ENCODE measurements around the gene JMJD6. TPM values are rescaled to one million over a fixed set of nuclear protein-coding genes. Genes with fewer than 3 reads are reported as not detected.
"Not testable (repeated sequence)": the region's sequence is repeated elsewhere in the genome, so short reads cannot be mapped to it uniquely, and the experiment has no call there.

Gene JMJD6
- total RNA-seq, 4 donors from 2014 or later: 39.0 to 53.8 (median 47.2) TPM

DNA sequence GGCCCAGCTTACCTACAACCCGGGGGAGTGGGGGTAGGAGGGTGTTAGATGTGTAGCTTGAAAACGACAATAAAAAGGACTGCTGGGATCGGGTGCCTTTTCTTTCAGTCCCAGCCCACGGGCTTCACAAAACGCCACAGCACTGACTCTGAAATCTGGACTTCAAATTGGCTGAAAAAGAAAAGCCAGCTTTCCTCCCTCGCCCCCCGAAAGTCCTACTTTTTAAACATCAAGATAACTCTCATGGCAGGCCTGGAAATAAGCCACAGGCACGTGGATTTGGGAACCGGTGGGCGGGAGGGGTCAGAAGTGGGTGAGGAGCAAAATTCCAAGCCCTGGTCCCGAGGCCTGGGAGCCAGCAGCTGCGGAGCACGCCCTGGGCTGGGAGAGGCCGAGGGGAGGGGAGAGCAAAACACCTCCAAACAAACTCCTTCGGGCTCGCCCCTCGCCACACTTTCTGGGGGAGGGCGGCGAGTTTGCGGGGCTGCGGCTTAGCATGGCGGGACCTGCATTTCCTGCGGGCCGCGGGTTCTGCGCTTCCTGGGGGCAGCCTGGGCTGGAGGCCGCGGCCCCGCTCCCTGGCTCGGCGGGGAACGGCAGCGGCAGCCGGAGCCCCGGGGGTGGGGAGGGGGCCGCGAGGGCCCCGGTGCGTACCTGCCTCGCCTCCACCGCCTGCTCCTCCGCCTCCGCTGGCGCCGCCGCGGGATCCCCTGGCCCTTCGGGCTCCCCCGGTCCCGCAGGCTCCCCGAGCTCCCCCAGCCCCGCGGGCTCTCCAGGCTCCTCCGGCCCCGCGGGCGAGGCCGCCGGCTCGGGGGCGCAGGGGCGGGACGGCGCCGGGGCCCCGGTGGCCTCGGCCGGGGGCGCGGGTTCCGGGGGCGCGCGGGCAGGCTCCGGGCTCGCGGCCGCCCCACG, 16.2 kb downstream of the JMJD6 start:
- H3K9me3 ChIP-seq, H3K27me3 ChIP-seq, ATAC-seq: not testable (repeated sequence)
- Histone ChIP-seq H3K36me3 (peaks cover 0 to 24% of the 10 kb centered on the region in 2 donors), H3K27ac (peak overlapping the region; percentile 95 to 98 (median 96)), H3K4me3 (peak overlapping the region; percentile 73), H3K4me1 (peaks cover 6 to 82% (median 37%) of the 10 kb centered on the region in 3 donors)
- TF ChIP-seq POLR2AphosphoS5 (IDR thresholded peaks at IDR 0.05): peak; percentile 29
- peak in 1 of 2 donors; percentile 10 for TF ChIP-seq POLR2A (IDR thresholded peaks at IDR 0.05)
- WGBS, 2 donors (ENCODE audit: low coverage in 1 of 2): 4% methylated on average over 5 of the region's 79 CpGs; no CpG with 5 or more reads in 1 of the 2 donors

DNA sequence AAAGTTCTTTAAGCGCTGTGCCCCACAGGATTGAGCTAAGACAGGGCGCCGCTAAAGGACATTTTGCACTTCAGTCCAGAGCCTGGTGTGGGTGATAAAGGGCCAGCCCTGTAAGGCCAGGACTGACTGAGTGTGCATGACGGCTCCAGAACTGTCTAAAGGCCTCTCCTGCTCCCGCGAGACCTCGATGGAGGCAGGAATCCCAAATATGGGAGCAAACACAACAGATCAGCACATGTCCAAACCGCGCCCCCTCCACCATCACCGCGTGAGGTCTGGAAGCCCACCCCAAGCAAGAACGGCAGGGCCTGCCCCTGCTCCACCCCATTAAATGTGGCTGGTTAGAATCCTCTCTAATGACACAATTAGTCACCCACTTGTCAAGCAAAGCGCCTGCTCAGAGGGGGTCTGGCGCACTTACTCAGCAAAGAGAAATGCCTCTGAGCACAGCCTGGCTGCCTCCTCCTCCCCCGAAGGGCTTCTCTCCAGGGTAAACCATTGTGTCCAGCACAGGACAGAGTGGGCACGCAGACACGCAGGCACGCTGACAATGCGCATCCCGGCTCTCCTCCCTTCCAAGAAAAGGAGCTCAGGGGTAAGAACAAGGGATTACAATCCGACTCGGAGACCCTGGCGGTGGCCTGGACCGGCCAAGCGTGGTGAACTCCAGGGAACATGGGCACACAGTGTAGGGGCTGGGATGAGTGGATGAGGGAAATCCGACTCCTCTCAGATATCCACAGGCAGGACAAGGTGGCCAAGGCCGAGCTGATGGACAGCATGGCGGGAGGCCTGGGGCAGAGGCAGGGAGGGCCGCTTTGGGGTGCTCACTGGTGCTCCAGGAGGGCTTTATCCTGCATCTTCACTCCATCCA, 17.1 kb downstream of the JMJD6 start:
- WGBS, 2 donors (ENCODE audit: low coverage in 1 of 2): 8 to 40% methylated on average over 3 to 9 of the region's 29 CpGs
- Histone ChIP-seq H3K36me3 (peaks cover 0 to 19% of the 10 kb centered on the region in 2 donors), H3K4me3 (peak overlapping the region; percentile 73), H3K9me3 (no peaks in the 10 kb centered on the region), H3K4me1 (peaks cover 6 to 82% (median 29%) of the 10 kb centered on the region in 3 donors), H3K27me3 (no peaks in the 10 kb centered on the region), H3K27ac (peak overlapping the region; percentile 95 to 98 (median 96))
- peak; percentile 87 for ATAC-seq
- TF ChIP-seq POLR2AphosphoS5 (IDR thresholded peaks at IDR 0.05) (peak; percentile 94), POLR2A (IDR thresholded peaks at IDR 0.05) (peak; percentile 64 to 85), EP300 (IDR thresholded peaks at IDR 0.05) (no peak)
- TF ChIP-seq, protein P1, sequence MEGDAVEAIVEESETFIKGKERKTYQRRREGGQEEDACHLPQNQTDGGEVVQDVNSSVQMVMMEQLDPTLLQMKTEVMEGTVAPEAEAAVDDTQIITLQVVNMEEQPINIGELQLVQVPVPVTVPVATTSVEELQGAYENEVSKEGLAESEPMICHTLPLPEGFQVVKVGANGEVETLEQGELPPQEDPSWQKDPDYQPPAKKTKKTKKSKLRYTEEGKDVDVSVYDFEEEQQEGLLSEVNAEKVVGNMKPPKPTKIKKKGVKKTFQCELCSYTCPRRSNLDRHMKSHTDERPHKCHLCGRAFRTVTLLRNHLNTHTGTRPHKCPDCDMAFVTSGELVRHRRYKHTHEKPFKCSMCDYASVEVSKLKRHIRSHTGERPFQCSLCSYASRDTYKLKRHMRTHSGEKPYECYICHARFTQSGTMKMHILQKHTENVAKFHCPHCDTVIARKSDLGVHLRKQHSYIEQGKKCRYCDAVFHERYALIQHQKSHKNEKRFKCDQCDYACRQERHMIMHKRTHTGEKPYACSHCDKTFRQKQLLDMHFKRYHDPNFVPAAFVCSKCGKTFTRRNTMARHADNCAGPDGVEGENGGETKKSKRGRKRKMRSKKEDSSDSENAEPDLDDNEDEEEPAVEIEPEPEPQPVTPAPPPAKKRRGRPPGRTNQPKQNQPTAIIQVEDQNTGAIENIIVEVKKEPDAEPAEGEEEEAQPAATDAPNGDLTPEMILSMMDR (IDR thresholded peaks at IDR 0.05): peak in 1 of 4 experiments; percentile 8

DNA sequence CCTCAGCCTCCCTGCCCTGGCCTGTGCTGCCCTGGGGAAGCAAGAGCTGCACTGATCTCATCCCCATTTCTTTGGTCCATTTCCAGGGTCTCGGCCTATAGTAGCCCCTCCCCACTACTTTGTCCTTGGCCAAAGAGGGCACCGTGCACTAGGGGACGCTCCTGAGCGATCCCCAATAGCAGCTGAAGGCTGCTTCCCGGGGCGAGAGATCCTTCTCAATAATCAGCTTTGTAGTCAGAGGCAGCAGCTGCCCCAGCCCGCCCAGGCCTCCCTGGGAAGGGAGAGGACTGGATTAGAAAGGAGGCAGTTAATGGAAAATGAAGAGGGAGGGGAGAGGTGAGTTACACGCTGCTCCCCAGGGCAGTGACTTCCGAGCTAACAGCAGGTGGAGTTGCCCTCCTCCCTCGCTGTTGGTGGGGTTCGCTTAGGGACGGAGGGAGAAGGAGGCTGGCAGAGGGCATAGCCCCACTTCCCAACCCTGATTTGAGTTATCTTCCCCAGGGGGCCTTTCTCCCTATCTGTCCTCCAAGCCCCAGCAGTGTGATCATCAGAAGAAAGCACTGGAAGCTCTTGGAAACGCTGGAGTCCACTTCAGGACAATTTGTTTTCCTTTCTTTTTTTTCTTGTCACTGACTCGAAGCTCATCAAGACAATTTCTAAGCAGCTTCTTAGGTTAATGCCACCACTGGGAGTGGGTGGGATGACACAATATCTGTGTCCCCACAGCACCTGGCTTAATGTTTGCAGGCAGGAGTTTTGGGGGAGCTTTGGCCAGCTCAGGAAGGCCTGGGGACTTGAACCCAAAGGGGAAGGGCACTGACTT, 18.2 kb downstream of the JMJD6 start:
- TF ChIP-seq, protein P1 (IDR thresholded peaks at IDR 0.05): peak in 3 of 4 experiments; percentile 31 to 62 (median 32)
- no peak for TF ChIP-seq POLR2A (IDR thresholded peaks at IDR 0.05)
- peaks cover 6 to 82% (median 32%) of the 10 kb centered on the region in 3 donors for H3K4me1 ChIP-seq
- H3K9me3 ChIP-seq: no peaks in the 10 kb centered on the region
- no peak for ATAC-seq
- peak overlapping the region; percentile 95 to 98 (median 96) for H3K27ac ChIP-seq
- 14 to 20% methylated on average over 5 to 7 of the region's 14 CpGs for WGBS, 2 donors (ENCODE audit: low coverage in 1 of 2)
- peak overlapping the region; percentile 12 to 73 for H3K4me3 ChIP-seq
- H3K27me3 ChIP-seq: no peaks in the 10 kb centered on the region
- H3K36me3 ChIP-seq: peaks cover 0 to 8% of the 10 kb centered on the region in 2 donors

DNA sequence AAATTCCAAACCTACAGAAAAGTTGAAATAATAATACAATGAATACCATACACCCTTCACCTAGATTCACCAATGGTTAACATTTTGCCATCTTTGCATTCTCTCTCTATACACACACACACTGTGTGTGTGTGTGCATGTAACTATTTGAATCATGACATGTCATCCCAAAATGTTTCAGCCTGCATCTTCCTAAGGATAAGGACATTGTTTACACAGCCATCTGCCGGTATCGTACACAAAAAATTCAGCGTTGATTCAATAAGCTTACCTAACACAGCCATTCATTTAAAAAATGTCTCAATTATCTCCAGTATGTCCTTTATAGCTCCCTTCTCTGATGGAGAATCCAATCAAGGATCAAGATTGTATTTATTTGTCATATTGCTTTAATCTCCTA, 19.6 kb downstream of the JMJD6 start:
- peak overlapping the region in 3 of 4 donors; percentile 18 to 97 (median 95) for H3K27ac ChIP-seq
- H3K4me3 ChIP-seq: no peak overlapping the region
- H3K36me3 ChIP-seq: no peaks in the 10 kb centered on the region
- no peaks in the 10 kb centered on the region for H3K9me3 ChIP-seq
- no peak for TF ChIP-seq POLR2A (IDR thresholded peaks at IDR 0.05)
- TF ChIP-seq, protein P1 (IDR thresholded peaks at IDR 0.05): no peak
- no peak for TF ChIP-seq EP300 (IDR thresholded peaks at IDR 0.05)
- 36 to 46% methylated on average over 3 of the region's 3 CpGs for WGBS, 2 donors (ENCODE audit: low coverage in 1 of 2)
- H3K27me3 ChIP-seq: no peaks in the 10 kb centered on the region
- ATAC-seq: no peak
- H3K4me1 ChIP-seq: peaks cover 6 to 87% (median 36%) of the 10 kb centered on the region in 3 donors

Data from gastroesophageal sphincter (tissue), 4 donors.